HG03460 (cell line): Measurements from ENCODE around the gene RBPMS2.

ENCODE experiments used
- ATAC-seq: cut with Tn5 transposase; IDR thresholded peaks from one replicate; pipeline ENCODE4 v1.9.1; 2021; ENCODE audit not compliant: unreplicated experiment

Gene RBPMS2

DNA sequence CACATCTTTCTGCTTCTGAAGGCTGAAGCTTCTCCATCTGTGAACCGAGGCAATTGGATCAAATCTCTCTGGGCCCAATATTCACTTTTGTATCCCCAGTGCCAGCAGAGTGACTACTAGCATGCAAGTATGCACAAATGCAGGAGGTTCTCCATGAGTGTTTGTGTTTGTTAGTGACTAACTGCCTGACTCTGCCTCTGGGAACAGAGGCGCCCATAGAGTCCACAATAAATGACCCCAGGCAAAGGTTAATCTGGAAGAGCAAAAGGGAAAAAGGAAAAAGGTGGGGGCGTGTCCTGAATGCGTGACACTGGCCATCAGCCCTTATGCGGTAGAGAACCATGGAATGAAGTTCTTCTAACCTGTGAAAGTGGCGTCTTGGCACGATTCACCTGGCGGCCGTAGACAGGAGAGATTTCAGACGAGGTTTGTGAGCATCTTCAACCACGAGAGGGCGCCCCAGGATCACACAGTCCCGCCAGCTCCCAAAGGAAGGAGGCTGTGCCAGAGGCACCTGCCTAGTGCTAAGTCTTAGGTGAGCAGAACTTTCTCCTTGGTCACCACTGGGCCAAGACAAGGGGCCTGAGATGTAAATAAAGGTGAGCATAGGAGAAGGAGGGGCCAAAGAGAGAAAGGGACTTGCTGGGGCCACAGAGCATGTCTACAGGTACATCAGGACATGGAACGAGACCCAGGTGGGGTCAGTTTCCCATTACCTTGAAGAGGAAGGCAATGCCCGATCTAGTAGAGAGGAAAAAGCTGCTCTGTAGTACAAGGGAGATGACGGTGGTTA is 44.2 kb downstream of the RBPMS2 start:
- ATAC-seq: no peak

DNA sequence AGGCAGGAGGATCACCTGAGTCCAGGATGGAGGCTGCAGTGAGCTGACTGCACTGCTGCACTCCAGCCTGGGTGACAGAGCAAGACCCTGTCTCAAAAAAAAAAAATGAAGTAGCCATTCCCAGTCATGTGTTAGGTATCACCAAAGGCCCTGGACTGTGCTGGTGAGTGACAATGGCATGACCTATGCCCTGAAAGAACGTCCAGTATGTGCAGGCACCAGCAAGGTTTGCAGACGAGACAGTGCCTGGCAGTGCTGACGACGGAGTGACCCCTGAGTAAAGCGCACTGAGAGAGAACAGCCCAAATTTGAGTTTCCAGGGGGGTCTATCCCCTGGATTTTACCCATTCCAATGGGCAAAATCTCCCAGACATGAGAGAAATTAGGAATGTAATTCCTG is 45.2 kb downstream of the RBPMS2 start:
- ATAC-seq: no peak

DNA sequence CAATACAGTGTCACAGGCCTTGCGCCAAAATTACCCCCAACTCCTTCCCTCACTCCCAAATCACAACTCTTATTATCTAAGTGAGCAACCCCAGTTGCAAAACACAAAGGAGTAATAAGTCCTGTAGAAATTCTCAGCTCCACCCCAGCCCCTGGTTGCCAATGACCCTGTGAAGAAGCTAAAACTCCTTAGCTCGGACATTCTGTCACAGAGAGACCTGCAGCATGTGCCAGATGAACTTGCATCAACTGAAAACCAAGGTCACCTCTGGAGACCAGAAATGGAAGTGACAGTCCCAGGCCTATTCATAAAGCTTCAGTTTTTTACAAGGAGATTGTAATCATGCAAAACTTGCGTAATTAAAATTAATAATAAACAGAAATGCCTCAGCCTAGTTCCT is 55.2 kb downstream of the RBPMS2 start:
- no peak for ATAC-seq

DNA sequence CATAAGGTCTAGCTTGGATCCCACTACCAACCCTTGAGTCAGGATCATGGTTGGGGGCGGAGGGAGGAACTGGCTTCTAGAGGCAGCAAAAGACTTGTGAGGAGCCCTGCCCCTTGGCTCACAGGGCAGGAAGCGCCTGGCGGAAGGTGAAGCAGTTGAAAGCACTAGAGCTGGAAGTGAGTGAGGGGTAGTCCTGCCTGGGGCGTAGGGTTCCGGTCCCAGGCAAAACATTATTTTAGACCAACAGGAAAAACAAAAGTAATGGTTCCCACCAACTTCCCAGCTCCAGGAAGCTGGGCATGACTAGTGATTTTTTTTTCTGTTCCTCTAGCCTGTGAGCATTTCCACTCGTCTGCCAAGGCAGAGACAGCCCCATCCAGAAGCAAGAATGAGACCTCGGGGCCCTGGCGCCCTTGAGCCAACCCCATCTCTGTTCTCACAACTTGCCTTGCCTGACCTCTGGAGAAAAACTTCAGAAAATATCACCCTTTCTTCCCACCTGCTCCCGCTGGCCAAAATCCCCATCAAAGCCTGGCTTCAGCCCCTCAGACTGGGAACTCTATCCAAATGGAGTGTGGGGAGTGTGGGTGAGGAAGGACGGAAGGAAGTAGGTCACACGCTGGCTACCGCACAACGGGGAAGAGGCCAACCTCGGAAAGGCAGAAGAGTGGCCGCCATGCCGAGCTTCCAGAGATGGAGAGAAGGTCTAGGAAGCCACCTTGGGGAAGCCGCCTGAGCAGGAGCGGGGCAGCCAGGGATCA is 57.5 kb downstream of the RBPMS2 start:
- ATAC-seq: no peak

DNA sequence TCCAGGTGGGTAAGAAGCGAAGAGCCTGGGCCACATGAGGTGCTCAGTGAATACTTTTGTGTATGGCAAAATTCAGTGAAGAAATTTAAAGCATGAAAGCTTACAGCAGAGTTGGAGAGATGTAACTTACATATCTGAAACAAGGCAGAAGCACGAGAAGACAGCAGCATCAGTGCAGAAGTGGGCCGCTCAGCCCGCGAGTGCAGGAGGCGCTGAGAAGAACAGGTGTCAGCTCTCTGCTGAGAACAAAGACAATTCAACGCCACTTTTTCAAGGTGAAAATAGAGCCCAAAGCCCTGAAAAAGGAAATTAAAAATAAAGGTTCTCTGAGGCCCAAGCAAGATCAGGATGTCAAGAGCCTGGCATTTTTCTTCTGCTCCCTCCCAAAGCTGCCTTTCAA is 58.3 kb downstream of the RBPMS2 start:
- ATAC-seq: no peak

DNA sequence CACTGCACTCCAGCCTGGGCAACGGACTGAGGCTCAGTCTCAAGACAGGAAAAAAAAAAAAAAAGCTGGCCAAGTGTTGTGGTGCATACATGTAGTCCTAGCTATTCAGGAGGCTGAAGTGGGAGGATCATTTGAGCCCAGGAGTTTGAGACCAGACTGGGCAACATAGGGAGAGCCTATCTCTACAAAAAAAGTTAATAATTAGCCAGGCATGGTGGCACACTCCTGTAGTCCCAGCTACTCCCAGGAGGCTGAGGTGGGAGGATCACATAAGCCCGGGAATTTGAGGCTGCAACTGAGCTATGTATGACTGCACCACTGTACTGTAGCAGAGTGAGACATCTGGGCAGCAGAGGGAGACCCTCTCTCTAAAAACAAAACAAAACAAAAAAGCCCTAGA is 58.9 kb downstream of the RBPMS2 start:
- ATAC-seq: no peak

DNA sequence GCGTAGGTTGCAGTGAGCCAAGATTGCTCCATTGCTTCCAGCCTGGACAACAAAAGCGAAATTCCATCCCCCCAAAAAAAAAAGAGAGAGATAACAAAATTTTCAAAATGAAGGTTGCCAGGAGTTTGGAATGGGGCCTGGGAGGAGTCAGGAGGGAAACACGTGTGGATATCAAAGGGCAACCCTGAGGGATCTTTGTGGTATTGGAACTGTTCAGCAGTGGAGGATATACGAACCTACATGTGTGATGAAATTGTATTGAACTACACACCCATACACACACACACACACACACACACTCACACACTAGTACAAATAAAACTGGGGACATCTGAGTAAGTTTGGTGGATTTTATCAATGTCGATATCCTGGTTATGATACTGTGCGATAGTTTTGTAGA is 61.8 kb downstream of the RBPMS2 start:
- ATAC-seq: no peak

DNA sequence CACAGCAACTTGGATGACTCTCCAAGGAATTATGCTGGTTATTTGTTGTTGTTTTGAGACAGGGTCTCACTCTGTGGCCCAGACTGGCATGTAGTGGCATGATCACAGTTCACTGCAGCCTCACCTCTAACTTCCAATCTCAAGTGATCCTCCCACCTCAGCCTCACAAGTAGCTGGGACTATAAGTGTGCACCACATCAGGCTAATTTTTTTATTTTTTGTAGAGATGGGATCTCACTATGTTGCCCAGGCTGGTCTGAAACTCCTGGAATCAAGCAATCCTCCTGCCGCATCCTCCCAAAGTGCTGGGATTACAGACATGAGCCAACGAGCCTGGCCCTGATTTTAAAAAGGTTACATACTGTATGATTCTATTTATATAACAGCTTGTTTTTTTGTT is 63.0 kb downstream of the RBPMS2 start:
- ATAC-seq: no peak

DNA sequence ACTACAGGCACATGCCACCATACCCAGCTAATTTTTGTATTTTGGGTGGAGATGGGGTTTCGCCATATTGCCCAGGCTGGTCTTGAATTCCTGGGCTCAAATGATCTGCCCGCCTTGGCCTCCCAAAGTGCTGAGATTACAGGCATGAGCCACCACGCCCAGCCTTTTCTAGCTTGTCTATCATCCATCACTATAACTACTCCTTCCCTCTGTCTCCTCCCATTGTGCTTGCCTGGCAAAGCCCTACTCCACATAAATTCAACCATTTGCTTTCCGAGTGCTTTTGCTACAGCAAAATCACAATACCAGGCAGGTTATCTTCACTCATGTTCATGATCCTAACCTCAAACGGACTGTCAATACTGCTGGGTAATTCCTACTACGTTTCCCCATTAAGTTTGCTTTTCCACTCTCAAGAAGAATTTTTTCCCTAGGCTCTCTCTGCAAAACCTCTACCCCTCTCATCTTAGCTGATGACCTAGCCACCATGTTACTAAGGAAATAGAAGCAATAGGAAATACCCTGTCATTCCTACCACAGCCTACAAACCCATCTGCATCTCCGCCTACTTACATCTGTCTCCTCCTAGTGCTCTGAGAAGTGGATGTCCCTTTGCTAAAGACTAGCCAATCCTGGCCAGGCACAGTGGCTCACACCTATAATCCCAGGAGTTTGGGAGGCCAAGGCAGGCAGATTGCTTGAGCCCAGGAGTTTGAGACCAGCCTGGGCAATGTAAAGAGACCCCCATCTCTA is 64.5 kb downstream of the RBPMS2 start:
- no peak for ATAC-seq

DNA sequence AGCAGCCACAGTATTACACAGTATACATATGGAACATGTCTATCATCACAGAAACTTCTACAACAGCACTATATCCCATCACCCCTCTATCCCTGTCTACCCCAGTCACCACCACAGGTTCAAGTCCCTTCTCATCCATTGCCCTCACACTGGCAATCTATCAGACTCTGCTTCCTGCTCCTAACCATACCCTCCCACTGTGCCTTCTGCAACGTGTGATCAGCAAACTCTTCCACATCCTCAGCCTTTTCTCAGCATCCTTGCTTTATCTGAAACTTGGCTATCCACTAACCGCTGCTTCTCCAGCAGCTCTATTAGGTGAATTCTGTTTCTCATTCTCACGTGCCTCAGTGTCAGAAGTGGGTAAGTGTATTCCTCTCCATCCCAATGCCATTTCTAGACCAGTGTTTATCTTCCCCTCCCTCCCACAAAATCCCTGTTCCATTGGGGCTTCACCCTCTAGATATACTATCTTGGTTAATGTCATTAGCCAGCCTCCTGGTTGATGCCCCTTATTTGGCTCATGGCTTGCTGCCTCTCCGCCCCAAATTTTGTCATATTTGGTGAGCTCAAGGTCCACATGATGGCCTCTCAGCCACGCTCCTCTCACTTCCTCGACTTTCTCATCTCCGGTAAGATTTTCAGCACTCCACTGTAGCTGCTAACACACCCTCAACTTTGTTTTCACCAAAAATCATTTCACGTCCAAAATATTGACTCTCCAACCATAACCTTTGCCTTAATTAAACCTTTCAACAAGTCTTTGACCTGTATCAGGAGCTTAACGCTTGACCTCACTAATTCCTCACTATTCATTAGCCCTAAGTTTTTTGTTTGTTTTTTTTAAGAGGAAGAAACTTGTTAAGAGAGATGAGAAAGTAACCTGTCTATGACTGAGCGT is 69.1 kb downstream of the RBPMS2 start:
- ATAC-seq: no peak

DNA sequence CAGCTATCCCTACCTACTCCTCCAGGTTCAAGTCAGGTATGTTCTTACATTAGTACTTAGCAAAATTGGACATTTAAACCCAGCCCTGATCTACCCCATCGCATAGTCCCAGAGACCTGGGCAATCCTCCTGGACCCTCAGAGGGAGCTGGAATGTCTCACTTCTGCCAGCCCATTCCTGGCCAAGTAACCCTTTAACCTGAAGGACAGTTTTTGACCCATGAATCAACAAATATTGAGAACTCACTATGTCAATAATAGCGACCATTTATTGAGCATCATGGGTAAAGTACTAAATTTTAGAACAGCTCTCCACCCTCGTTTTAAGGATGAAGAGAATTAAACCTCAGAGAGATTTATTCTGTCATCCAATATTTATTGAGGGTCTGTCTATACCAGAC is 70.4 kb downstream of the RBPMS2 start:
- no peak for ATAC-seq

DNA sequence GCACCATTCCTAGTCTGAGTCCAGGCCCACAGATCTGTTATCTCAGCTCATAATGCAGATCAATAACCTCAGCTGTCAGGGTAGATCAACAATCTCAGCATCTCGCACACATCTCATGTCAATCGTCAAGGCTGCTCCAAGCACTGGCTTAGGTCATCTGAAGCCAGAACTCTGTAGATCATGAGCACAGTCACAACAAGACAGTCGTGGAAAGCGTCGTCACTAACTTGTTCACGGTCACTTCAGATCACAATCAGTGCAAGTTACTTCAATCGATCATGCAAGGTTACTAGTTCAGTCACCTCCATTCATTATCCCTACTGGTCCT is 71.8 kb downstream of the RBPMS2 start:
- ATAC-seq: no peak

DNA sequence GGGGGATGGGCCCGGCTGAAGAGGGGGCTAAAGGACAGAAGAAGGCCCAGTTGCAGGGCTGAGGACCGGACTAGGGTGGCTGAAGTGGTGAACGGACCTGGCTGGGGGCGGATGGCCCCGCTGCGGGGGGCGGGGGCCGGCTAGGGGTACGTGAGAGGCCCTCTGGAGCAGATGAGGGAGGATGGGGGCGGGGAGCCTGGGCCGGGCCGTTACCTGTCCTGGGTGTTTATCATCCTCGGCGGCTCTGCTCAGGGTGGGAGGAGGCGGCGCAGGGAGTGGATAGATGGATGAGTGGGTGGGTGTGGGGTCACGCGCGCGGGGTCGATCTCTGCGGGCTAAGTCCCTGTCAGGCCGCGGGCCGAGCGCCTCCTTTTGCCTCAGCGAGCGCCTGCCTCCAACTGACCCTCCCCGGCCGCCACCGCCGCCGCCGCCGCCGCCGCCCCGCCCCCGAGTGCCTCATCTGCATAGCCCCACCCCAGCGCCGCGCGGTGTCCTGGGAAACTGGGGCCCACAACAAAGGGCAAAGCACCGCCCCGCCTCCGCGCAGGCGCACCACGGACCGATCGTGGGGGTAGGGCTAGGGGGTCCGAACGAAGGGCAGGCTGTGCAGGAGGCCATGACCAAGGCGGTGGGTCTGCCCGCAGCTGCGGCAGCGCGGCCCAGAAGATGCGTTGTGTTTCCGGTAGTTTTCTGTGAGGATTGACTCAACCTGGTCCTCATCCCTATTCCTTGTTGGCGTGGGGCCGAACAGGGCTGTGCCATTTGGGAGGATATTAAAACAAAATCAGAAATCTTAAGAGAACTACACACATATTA is 72.4 kb downstream of the RBPMS2 start:
- peak; percentile 90 for ATAC-seq

DNA sequence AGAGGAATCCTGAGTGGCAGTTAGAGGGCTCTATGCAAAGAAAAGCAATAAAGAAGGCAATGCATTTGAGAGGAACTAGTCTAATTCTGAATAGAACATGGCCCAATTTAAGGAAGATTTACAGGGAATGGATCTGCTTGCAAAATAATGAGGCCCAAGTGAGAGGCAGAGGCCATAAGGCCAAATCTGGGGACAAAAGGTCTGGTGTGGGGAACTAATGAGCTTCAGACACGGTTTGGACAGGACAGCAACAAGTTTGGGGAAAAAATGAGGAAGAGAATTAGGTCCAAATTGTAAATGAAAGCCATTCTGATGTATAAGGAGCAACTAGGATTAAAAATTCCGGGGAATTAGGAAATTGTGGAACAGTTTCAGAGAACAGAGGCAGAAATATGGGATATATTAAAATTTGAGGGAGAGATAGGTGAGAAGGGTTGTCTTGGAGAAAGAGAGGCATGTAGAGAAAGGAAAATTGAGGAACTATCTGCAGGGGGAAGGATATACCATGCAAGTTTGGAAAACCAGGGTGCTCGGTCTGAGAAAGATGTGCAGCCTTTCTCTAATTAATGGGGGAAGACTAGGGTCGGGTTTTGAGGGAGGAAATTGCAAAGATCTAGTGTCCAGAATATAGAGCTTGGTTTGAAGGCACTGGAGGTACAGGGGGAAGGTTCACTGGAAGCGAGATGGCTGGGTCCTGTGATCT is 73.8 kb downstream of the RBPMS2 start:
- no peak for ATAC-seq

DNA sequence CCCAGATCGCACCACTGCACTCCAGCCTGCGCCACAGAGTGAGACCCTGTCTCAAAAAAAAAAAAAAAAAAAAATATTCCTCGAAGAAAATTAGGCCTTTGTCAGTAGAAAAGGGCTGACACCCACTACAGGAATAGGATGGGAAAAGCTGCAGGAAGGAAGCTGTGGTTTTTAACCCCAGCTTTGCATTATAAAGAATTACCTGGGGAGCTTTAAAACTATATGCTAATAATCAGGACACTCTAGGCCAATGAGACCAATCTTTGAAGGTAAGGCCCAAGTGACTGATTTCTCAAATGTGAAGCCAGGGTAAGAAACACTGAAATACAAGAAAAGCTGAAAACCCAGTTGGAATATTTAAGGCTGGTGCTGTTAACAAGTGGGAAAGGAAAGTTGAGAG is 74.3 kb downstream of the RBPMS2 start:
- no peak for ATAC-seq

DNA sequence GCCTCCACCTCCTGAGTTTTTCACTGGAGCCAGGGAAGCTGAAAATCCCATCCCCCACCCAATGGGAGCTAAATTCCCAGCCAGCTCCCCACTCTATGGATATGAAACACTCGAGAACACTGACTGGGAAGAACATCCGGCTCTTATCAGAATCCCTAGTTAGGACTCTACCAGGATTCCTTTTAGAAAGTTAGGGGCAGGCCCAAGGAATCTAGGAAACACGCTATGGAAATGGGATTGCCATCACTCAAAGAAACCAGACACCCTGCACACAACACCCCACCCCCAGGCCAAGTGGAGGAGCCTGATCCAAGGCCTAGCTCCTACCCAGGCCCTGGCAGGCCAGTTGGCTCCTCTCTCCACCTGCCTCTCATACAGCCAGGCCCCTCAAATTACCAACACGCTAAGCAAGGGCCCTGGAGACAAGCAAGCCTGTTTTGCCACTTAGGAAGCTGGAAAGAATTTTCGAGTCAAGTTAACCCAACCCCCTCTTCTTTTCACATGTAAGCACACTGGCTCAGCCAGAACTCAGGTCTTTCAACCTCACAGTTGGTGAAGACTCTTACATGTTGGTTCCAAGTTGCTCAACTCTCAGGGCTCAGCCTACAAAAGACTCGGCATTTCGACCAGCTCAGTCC is 75.5 kb downstream of the RBPMS2 start:
- ATAC-seq: no peak

DNA sequence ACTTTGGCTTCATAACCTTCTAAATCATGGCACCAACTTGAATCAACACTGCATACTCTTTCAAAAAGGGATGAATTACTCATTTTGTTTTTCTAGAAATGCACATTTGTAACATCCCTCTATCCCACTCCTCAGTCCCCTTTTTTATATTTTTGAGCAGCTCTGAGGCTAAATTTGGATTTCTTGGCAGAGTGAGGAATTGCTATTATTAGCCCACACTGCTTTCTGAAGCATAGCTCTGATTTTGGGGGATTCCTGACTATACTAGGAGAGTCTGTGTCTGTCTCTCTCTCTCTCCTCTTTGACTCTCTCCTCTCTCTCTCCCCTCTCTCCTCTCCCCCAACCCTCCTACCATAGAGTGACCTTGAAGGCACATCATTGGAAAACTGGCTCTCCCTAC is 76.6 kb downstream of the RBPMS2 start:
- ATAC-seq: no peak

DNA sequence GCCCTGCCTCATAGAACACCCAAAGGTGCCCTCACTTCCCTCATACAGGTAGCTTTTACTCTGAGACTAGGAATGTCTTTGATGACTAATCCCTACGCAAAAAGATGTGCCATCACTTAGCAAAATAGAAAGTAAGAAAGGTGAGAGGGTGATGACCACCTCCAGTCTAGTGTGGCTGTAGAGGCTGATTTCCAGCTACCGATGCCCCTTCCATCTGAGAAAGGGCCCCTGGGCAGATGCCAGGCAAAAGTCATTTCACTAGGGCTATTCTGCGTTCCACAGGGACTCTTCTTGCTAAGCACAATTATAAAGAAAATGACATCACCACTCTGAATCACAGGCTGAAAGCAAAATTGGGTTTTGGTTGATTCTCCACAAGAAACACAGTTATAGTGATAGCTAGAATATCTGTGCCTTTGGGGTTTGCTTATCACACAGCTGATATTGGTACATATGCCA is 77.4 kb downstream of the RBPMS2 start:
- ATAC-seq: no peak

DNA sequence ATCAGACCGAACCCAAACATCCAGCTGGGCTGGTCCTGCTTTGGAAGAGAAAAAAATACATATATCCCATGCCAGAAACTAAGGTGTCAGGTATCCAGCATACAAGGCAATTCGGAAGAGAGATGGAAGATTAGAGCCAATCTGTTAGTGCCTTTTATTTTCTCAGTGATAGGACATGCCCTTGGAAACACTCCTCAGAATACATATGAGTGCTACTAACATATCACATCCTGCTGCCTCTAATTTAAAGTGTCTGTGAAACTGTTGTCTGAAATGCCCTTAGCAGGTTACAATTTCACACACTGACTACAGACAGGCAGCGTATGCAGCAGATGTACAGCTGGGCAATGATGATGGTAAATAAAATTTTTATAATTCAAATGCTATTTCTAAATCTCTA is 78.9 kb downstream of the RBPMS2 start:
- no peak for ATAC-seq
